Lower leg skin (tissue), 4 donors: ENCODE measurements around the gene RTP2. TPM values are rescaled to one million over a fixed set of nuclear protein-coding genes. Genes with fewer than 3 reads are reported as not detected.
A peak's percentile ranks its signal among the peaks of the same experiment; 100 is the strongest.

Experiments
- DNase-seq, 2 donors: peaks; one replicate each; pipeline ENCODE4 v3.0.0-alpha.2; 2019; ENCODE audit warnings: low spot score in 2 of 2
- H3K4me3 ChIP-seq: fragments of 200-600 bp; sonication (generic); 2 replicates; pipeline ENCODE4 v1.5.1; 2017; ENCODE audit warnings: mild to moderate bottlenecking, low read depth; ENCODE audit not compliant: poor library complexity, severe bottlenecking
- CTCF ChIP-seq, 3 donors: fragments of 450-650 bp; IDR thresholded peaks; one replicate each; pipeline ENCODE4 v1.5.1; 2016; ENCODE audit warnings: antibody characterized with exemption in 3 of 3, mild to moderate bottlenecking in 3 of 3, moderate library complexity in 2 of 3
- POLR2A ChIP-seq, 2 donors: fragments of 450-650 bp; IDR thresholded peaks; one replicate each; pipeline ENCODE4 v1.6.1; 2016 to 2017; ENCODE audit warnings: antibody characterized with exemption in 2 of 2, mild to moderate bottlenecking in 1 of 2, moderate library complexity in 1 of 2
- WGBS, 2 donors: methylation state at CpG; one replicate each; pipeline ENCODE4 v1.1.5; 2018; 5-methylcytosine and 5-hydroxymethylcytosine counted together
- intact Hi-C: fragments of 100-400 bp; cut with DNase I; formaldehyde crosslinking; loops from one replicate; pipeline ENCODE4 v1.15.0; 2023; ENCODE audit warnings: low total_unique reads
- total RNA-seq, 4 donors: library from RNA; depleted of rRNA; stranded (reverse); fragments of >200 nt; gene quantifications; one replicate each; pipeline ENCODE4 v1.1.0, GENCODE V29; 2016

Gene RTP2
- total RNA-seq, 4 donors from 2014 or later = not detected

DNA sequence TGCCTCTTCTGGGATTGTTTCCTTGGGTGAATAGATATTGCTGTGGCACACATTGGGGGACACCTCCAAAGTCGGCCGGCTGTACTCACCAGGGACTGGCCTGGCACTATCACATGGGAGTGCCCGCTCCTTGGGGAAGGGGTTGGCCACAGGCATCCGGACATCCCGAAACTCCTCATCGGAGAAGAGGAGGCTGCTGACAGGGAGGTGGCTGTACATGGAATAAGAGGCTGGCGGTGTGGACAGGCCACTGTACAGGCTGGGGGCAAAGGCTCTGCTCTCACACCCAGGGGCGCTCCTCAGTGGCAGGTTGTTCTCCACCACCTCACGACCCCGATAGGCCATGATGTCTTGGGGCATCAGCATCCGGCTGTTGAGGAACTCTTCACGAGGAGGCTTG lies 27.2 kb upstream of the RTP2 start:
- intact Hi-C loops = no loop called here
- no peak for DNase-seq
- WGBS, 2 donors = 92 to 100% methylated on average over 4 to 12 of the region's 12 CpGs
- TF ChIP-seq CTCF (IDR thresholded peaks at IDR 0.05) (no peak), POLR2A (IDR thresholded peaks at IDR 0.05) (no peak)
- H3K4me3 ChIP-seq = no peak overlapping the region

DNA sequence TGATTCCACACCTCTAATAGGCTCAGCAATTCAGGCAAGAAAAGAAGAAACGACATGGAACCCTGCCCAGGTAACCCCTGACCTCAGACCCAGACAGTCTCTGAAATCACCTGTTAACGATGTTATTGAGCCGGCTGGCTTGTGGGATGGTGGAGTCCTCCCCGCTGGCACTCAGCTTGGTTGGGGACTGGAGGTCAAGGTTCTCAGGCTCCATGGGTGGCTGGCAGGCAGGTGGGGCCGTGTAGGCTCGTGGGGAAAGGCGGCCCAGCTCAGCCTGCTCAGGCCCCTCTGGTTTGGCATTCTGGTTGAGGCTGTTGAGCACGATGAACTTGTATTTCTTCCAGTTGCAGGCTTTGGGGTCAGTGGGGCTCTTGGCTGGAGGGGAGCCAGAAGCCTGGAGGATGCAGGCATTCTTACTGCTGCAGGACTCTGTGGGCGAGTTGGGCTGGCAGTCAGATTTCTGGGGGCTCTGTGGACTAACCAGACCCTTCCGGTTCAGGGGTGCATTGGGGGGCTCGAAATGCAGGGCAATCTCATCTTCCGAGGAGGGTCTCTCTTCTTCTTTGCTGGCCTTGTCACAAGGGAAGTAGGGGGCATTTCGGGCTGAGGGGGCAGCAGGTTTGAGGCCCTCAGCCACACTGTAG lies 26.7 kb upstream of the RTP2 start:
- WGBS, 2 donors = 91 to 92% methylated on average over 11 to 13 of the region's 13 CpGs
- TF ChIP-seq CTCF (IDR thresholded peaks at IDR 0.05) = no peak
- no peak for TF ChIP-seq POLR2A (IDR thresholded peaks at IDR 0.05)
- intact Hi-C loops = no loop called here
- no peak overlapping the region for H3K4me3 ChIP-seq
- DNase-seq = peak in 1 of 2 donors; percentile 84

DNA sequence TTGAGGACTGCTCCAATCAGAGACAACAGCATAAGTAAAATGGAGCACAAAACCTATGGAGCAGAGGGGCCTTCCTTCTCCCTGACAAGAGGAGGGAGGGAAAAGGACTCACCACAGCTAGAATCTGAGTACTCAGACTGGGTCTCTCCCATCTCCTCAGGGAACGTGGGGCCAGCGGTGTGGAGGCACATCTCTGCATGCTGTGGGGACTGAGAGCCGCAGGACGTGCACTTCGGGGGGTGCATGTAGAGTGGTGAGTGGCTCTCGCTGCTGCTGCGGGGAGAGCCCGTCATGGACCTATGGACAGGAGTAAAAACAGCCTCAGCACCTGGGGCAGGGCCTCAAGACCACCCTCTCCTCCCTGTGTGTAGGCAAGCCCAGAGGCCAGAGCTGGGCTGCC lies 25.9 kb upstream of the RTP2 start:
- WGBS, 2 donors = 93 to 97% methylated on average over 8 of the region's 8 CpGs
- intact Hi-C loops = no loop called here

DNA sequence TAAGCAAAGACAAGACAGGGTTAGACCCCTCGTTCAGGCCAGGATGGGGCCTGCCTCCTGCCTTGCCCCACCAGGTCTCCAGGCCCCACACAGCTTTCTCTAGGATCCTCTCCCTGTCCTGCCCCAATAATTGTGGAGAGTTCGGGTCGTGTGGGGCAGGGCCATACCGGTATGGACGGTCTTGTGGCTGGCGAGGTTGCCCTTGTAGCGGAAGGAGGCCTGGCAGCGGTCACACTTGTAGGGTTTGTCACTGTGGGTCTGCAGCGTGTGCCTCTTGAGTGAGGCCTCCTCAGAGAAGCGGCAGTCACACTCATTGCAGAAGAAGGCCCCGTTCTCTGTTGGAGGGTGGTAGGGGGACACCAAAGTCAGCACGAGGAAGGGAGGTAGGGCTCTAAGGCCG lies 24.2 kb upstream of the RTP2 start:
- TF ChIP-seq CTCF (IDR thresholded peaks at IDR 0.05) (no peak), POLR2A (IDR thresholded peaks at IDR 0.05) (no peak)
- no peak overlapping the region for H3K4me3 ChIP-seq
- 96 to 97% methylated on average over 12 to 13 of the region's 13 CpGs for WGBS, 2 donors
- intact Hi-C loops = no loop called here
- no peak for DNase-seq

More for the DNA sequence above, 25.9 kb upstream of the RTP2 start:
- H3K4me3 ChIP-seq = no peak overlapping the region
- no peak for TF ChIP-seq CTCF (IDR thresholded peaks at IDR 0.05)
- TF ChIP-seq POLR2A (IDR thresholded peaks at IDR 0.05) = no peak
- DNase-seq = no peak

DNA sequence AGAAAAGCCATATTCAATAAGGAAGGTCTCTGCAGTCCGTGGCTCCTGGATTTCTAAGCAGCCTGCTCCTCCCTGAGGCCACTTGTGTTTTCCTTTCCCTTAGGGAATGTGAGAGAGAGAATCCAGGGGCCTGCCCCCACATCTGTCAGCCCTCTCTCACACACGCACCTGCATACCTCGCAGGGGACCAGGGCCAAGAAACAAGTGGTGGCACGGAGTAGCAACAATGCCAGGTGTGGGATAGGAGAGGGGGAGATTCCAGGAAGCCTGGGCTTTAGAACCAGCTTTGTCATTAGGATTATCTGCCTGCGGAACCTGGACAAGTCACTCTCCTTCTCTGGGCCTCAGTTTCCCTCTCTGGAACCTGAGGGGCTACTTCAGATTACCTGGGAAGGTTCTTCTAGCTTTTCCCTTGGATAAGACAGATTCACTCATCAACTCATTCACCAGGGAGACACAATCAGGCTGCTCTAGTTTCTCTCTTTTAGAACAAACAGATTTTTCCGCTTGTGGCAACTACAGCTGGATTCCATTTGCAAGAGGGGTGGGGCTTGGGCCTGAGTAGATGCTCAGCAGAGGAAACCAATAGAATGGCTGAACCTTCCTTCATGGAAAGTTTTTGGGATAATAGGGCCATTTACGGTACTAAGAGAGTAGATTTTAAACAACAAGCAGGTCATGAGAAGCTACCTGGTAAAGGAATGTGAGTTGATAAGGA lies 23.5 kb upstream of the RTP2 start:
- intact Hi-C loops = no loop called here
- 46 to 55% methylated on average over 7 of the region's 7 CpGs for WGBS, 2 donors

More for the DNA sequence above, 23.5 kb upstream of the RTP2 start:
- DNase-seq = no peak
- TF ChIP-seq POLR2A (IDR thresholded peaks at IDR 0.05) (no peak), CTCF (IDR thresholded peaks at IDR 0.05) (no peak)
- no peak overlapping the region for H3K4me3 ChIP-seq
